HL-60 (cell line): ENCODE data around the gene ITIH3.

Experiments used
- DNase-seq, 2 experiments: peaks; one replicate each; pipeline ENCODE4 v3.0.0-alpha.2; 2010 to 2020; ENCODE audit warnings: low read depth in 1 of 2, low spot score in 1 of 2
- H3K27ac ChIP-seq: fragments of 250-450 bp; sonication (Bioruptor Pico); replicated peaks from 2 replicates; pipeline ENCODE4 v1.5.1; 2020; ENCODE audit warnings: mild to moderate bottlenecking, moderate library complexity
- H3K27me3 ChIP-seq: fragments of 250-450 bp; sonication (Bioruptor Pico); 2 replicates; pipeline ENCODE4 v1.5.1; 2021; ENCODE audit warnings: mild to moderate bottlenecking, moderate library complexity; ENCODE audit not compliant: insufficient read depth, poor library complexity, severe bottlenecking
- H3K4me3 ChIP-seq: replicated peaks from 2 replicates; pipeline ENCODE4 v1.5.1; 2011; ENCODE audit warnings: mild to moderate bottlenecking, control low read depth, low read length; ENCODE audit not compliant: insufficient read depth
- CTCF ChIP-seq: IDR thresholded peaks from one replicate; pipeline ENCODE4 v1.5.1; 2011; ENCODE audit warnings: low read length, control low read depth, inconsistent platforms; ENCODE audit not compliant: insufficient read depth
- GABPA ChIP-seq: IDR thresholded peaks from 2 replicates; pipeline ENCODE4 v1.6.1; 2012; ENCODE audit warnings: low read depth
- POLR2AphosphoS5 ChIP-seq: IDR thresholded peaks from 2 replicates; pipeline ENCODE4 v1.6.1; 2012; ENCODE audit warnings: low read depth
- REST ChIP-seq: IDR thresholded peaks from 2 replicates; pipeline ENCODE4 v1.6.1; 2012; ENCODE audit warnings: low read depth; ENCODE audit not compliant: insufficient replicate concordance
- SPI1 ChIP-seq: IDR thresholded peaks from 2 replicates; pipeline ENCODE4 v1.6.1; 2012; ENCODE audit warnings: low read depth, mild to moderate bottlenecking, borderline replicate concordance

ITIH3 gene

DNA sequence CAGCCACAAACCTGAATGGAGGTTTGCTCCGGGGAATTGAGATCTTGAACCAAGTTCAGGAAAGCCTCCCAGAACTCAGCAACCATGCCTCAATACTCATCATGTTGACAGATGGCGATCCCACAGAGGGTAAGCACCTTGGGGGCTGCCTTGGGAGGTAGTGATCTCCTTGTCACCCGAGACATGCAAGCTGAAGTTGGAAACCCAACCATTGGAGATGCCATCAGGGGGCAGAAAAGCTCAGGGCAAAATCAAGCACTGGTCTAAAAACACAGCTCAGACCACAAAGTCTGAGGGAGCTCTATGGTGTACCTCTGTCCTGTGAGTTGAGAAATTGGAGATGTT lies 11.4 kb upstream of the ITIH3 start:
- H3K27ac ChIP-seq = no peak overlapping the region
- TF ChIP-seq SPI1 (no peak), REST (no peak), CTCF (no peak), POLR2AphosphoS5 (no peak), GABPA (no peak)
- no peaks in the 10 kb centered on the region for H3K27me3 ChIP-seq
- H3K4me3 ChIP-seq = no peak overlapping the region
- no peak for DNase-seq

DNA sequence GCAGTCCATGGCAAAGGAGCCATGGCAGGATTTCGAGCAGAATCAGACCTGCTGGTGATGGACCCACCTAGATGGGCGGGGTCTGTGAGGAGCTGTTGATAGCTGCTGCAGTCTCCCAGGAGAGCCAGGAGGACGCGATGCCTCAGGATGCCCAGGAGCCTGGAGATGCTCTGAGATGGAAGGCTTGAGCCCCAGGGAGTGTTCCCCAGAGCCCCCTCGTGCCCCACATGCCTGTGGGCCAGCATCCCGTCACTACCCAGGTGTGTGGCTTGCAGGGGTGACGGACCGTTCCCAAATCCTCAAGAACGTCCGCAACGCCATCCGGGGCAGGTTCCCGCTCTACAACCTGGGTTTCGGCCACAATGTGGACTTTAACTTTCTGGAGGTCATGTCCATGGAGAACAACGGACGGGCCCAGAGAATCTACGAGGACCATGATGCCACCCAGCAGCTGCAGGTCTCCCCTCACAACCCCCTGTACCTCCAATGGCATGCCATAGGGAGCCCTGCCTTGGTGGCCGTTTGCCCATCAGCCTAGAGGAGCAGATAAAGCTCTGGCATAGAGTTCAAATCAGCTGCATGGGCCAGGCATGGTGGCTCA lies 10.5 kb upstream of the ITIH3 start:
- no peak for DNase-seq
- Histone ChIP-seq H3K4me3 (no peak overlapping the region), H3K27ac (no peak overlapping the region), H3K27me3 (no peaks in the 10 kb centered on the region)
- TF ChIP-seq REST (no peak), CTCF (no peak), POLR2AphosphoS5 (no peak), SPI1 (no peak), GABPA (no peak)

DNA sequence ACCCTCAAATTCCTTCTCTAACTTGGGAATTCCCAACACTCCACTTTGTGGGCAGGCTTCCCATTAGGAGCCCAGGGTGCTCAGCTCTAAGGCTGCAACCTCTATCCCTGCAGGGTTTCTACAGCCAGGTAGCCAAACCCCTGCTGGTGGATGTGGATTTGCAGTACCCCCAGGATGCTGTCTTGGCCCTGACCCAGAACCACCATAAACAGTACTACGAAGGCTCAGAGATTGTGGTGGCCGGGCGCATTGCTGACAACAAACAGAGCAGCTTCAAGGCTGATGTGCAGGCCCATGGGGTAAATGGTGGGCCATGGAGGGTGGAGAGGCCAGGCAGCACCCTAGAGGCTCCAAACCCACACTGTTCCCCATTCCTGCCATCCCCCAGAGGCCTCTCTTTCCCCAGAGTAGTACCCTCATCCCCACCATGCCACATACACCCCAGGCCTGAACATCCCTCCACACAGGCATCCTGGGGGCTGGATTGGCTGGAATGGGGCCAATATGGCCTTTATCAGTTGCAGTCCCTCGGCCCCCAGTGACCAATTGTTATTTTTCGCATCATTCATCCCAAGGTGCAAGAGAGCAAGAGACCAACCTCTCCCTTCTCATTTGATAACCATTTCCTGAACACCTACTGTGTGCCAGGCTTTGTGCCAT lies 9.5 kb upstream of the ITIH3 start:
- Histone ChIP-seq H3K27me3 (no peaks in the 10 kb centered on the region), H3K4me3 (no peak overlapping the region), H3K27ac (no peak overlapping the region)
- TF ChIP-seq REST = no peak
- no peak for TF ChIP-seq SPI1
- TF ChIP-seq GABPA = no peak
- no peak for TF ChIP-seq POLR2AphosphoS5
- TF ChIP-seq CTCF = no peak
- DNase-seq = no peak
